UCSD-AML1 (cell line): ENCODE measurements around the gene SPATA31C2.
"Not testable (repeated sequence)": the region's sequence is repeated elsewhere in the genome, so short reads cannot be mapped to it uniquely, and the experiment has no call there.

Experiments used
- DNase-seq: peaks from one replicate; lab custom pipeline; 2025; ENCODE audit not compliant: unreplicated experiment; lab: John Stamatoyannopoulos, UW

Gene SPATA31C2

GRCh38 chr9:88138375-88138774 lies at the start of gene SPATA31C2:
Gene SPATA31C2, minus strand, starts transcription at chr9:88138475. Its CDS starts 29 bp downstream, at chr9:88138446.
- DNase-seq: not testable (repeated sequence)

GRCh38 chr9:88187631-88188030 lies 49.4 kb upstream of the SPATA31C2 start:
- no peak for DNase-seq

DNA sequence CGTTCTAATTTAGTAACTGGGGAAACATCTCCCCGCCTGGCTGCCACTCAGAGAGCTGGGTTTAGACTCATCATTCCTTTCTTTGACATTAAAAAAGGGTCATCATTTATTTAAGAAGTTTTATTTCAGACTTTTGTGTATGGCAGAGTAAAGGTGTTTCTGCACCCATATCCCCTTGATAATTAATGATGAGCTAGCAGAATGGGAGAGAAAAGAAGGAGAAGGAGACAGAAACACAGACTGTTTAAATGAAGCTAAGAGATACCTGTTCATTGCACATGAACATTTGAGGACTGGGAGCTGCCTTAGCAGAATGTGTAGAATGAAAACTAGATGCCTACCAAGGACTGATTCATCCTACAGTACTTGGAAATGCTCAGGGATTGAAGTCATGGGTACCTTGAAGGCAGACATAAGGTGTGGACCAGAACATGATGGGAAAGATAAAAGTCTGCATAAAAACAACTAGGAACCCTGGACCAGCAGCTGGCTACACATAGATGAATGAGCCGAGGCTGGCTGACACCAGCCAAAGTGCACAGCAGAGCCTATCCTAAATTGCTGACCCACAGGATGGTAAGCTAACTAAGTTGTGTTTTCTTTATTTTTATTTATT lies 48.3 kb upstream of the SPATA31C2 start:
- no peak for DNase-seq

DNA sequence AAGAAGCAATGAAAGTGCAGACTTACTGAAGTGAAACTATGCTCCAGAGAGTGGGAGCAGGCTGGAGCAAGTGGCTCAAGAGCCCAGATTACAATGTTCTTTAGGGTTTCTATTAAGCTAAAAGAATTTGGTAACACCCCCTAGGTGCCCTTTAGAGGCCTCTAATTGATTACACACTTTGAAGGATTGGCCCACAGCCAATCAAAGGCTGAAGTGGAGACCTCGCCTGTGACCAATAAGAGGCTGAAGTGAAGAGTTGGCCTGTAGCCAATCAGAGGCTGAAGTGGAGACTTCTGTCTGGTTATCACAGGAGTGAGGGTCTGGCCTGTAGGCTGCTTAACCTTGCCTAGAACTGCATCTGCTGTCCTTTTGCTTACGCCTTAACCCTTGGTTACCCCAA lies 46.7 kb upstream of the SPATA31C2 start:
- DNase-seq: no peak

DNA sequence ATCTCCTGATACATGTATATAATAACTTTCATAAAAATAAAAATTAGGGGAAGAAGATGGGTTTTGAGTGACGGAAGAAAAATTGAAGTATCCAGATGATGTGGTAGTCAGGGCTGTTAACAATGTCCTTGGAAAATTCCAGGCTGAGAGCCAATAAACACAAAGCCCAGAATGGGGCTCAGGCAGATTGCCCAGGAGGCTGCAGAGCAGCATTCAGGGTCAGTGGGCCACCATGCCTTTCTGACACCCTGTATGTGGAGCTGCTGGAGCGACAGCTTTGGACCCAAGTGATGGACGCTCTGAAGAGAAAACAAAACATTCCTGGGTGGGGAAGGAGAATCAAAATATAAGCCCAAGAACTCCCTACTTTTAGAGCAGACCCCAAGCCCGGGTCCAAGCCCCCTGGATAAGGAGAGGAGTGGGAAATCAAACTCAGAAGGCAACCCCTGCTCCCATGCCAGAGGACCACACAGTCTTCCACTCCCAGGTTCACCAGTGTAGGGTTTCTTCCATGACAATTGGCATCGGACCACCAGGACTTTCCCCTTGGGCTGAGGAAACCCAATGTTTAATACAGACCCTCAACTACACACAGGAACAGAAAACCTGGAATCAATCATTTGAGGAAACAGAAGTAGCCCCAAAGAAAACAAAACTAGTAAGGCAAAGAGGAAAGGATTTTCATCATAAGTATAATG lies 45.7 kb upstream of the SPATA31C2 start:
- no peak for DNase-seq

- no peak for DNase-seq
Measured at GRCh38 chr9:88182501-88182900, 44.2 kb upstream of the SPATA31C2 start.

- no peak for DNase-seq
Measured at GRCh38 chr9:88180081-88180765, 41.9 kb upstream of the SPATA31C2 start.

GRCh38 chr9:88179062-88179521 lies 40.8 kb upstream of the SPATA31C2 start:
- DNase-seq: peak; percentile 28

DNA sequence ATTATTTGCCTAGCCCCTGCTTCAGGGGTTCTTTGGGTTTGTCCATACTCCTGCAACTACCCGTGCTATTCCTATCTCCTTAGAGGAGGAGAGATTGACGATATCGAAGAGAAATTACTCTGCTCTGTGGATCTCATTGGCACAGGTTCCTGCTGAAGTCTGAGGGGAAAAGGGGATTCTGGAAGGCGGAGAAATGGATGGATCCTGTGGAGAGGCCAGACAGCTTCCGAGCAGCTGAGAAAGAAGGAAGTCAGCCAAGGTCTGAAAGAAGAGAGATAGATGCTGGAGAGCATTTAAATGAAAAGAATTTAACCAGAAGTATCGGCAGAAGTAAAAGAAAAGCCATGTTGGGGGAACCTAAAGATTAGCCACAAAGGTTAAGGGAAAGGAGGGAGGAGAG lies 40.4 kb upstream of the SPATA31C2 start:
- no peak for DNase-seq

DNA sequence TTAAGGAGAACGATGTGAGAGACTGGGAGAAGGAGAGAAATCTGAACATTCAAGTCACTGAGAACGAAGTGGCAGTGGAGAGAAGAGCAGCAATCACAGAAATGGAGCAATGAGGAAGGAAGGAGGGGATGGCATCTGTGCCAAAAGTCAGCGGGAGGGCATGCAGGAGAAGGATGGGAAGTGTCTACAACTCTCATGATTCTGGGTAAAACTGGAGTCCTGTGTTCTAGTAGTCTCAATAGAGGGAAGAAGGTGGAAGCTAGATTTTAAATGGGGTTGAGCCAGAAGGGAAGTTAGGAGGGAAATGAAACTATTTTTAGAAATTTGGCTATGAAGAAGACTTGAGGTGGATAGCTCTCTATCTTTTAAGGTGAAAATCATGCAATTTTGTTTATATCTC lies 39.1 kb upstream of the SPATA31C2 start:
- no peak for DNase-seq

DNA sequence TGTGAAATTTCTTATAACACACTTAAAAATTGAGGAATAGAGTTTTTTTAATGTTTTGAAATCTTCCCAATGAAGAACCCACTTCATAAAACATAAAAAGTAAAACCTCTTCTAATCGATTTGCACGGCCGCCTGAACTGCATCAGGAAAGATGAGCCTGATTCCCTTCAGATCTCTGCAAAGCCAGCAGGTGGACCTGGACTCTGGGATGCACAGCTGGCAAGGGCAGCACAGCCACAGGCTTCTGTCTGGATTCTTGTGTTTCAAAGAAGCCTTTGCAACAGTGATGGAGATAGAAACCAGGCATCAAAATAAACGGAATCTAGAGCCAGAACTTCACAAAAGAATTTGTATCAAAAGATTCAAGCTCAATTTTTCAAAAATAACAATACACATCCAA lies 36.0 kb upstream of the SPATA31C2 start:
- no peak for DNase-seq

GRCh38 chr9:88173378-88173999 lies 35.2 kb upstream of the SPATA31C2 start:
- peak; percentile 59 for DNase-seq

- no peak for DNase-seq
Measured at GRCh38 chr9:88169700-88170099, 31.4 kb upstream of the SPATA31C2 start.

- DNase-seq: no peak
Measured at GRCh38 chr9:88168564-88168963, 30.3 kb upstream of the SPATA31C2 start.

GRCh38 chr9:88166660-88167059 lies 28.4 kb upstream of the SPATA31C2 start:
- no peak for DNase-seq

DNA sequence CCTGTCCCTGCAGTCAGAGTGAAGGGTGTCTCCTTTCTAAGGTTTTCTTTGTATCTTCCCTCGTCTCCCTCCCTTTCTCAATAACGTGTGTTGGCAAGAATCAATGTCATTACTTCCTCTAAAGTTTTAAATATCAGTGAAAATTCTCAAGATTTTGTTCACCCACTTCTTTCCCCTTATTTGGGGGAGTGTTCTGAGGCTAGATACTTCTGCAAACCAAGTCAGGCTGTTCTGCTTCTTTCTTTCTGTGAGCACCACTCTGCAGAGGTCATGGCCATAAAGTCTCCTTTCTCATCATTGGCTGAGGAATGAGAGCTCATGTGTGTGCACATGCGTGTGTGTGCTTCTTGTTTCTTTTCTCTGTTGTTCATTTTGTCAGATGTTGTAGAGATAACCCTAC lies 26.6 kb upstream of the SPATA31C2 start:
- no peak for DNase-seq

DNA sequence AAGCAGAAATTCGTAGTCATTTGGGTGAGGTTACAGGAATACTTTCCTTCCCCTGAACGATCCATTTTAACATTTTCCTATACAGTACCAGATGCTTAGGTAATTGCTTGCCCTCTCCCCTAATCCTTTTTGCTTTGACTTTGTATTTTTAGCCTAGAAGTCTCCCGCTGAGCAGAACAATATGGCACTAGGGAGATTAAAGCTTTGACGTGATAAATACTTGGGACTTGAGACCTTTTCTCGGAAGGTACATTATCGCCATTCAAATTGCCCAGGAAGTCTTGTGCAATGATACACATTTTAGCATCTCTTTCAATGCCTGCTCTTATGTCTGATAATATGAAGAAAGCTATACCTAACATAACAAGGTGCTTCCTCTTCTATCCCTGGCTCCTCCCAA lies 22.9 kb upstream of the SPATA31C2 start:
- DNase-seq: no peak

DNA sequence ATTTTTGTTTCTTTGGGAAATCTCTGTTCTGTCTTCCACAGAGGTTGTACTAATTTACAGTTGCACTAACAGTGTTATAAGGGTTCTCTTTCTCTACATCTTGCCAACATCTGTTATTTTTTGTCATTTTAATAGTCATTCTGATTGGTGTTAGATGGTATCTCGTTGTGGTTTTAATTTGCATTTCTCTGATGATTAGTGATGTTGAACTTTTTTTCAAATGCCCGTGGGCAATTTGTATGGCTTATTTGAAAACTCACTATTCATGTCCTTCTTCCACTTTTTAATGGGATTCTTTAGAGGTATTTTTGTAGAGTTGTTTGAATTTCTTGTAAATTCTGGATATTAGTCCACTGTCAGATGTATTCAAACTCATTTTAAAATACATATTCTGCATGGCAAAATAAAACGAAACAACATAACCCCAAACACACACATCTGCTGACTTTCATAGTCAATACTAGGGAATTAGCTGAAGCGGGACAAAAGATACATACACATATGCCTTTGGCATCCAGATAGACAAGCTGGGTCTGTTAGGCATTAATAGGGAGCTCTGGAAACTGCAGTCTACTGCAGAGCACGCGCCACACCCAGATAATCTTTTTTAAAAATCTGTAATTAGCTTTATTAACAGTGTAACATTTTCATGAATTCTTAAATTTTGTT lies 5.8 kb upstream of the SPATA31C2 start:
- no peak for DNase-seq

GRCh38 chr9:88143179-88143578 lies 4.9 kb upstream of the SPATA31C2 start:
- DNase-seq: no peak

- not testable (repeated sequence) for DNase-seq
Measured at GRCh38 chr9:88133552-88133951, 4.7 kb downstream of the SPATA31C2 start.

GRCh38 chr9:88129556-88129955 lies 8.7 kb downstream of the SPATA31C2 start:
- not testable (repeated sequence) for DNase-seq
